GM21447 (cell line): Measurements from ENCODE around the gene PUDP.
A peak's percentile ranks its signal among the peaks of the same experiment; 100 is the strongest.
"Not testable (repeated sequence)": the region's sequence is repeated elsewhere in the genome, so short reads cannot be mapped to it uniquely, and the experiment has no call there.

Source experiments
- ATAC-seq: cut with Tn5 transposase; IDR thresholded peaks from one replicate; pipeline ENCODE4 v1.9.1; 2021; ENCODE audit not compliant: unreplicated experiment

PUDP gene

DNA sequence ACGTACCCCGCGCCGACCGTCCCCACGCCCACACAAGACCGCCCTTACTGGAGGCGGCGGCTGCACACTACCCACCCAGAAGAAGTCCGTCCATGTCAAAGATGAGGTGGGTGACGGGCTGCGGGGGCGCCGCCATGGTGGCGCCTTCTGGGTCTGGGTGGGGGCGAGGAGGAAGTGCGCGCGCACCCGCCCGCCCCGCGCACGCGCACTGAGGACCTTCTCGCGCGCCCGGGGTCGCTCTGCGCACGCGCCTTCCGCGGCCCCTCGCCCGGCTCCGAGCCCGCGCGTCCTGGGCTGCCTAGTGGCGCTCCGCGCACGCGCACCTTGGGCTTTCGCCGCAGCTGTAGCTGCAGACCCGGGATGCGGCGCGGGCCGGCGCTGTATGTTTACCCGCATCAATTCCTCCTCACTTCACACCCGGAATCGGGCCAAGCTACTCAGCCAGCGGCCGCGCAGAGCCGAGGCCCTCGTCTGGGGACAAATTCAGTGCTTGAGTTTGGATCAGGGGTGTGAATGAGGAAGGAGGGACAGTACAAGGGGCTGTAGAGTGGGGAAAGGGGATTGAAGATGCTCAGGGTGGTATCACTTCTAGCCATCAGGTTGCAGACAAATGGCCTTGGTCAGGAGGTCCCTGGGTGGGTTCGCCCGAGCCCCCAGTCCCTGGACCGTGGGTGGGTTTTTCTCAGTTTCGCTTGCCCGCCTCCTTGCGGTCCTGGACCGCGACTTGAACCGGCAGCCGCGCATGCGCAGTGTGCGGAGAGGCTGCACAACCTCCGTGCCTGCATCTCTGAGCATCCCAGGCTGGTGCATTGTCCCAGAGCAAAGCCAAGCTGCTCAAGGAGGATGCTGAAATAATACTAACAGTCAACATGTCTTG is at the start of gene PUDP:
PUDP (minus strand) TSS at position 176 of the 877 bp plus-strand sequence; CDS start at position 136, 40 bp downstream.
- peak; percentile 73 for ATAC-seq

DNA sequence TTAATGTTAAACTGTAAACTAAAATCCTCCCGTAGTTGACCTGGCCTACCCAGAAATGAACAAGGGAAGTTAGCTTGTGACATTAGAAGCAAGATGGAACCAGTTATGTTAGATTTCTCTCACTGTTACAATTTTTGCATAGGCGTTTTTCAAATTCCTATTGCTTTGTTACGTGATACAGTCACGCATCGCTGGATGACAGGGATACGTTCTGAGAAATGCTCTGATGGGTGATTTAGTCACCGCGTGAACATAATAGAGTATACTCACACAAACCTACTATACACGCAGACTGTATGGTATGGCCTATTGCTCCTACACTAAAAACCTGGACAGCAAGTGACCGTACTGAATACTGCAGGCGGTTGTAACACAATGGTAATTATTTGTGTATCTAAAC is 46.7 kb upstream of the PUDP start:
- ATAC-seq, result no peak

DNA sequence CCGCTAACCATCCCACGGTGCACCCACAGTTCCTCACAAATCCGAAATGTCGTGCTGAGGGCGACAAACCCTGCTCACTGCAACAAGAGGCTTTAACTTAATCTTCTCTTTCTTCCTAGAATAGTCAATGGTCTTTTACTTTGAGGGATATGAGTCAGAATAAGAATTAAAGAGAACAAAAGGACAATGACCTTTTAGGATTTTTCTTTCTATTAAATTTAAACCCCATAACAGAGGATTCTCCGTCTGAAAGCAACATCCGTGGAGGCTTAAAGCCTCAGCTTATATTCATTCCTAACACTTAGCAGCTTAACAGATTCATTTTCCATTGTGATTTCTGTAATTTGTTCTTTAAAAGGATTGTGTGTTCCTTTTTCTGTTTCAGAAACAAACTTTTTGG is 44.9 kb upstream of the PUDP start:
- no peak for ATAC-seq

DNA sequence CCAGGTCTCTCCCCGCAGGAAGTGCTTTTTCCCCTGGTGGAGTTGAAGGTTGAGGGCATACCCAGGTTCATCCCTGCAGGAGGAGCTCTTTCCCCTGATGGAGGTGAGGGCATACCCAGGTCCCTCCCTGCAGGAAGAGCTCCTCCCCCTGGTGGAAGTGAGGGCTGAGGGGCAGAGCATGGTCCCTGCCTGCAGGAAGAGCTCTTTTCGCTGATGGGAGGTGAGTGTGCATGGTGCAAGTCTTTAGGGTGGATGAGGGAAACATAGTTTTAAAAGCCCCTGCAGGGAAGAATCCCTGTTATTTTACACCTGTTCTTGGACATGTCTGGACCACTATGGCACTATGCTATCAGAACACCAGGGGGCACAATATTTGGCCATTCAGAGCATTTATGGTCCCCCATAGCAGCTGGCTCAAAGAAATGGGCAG is 43.7 kb upstream of the PUDP start:
- ATAC-seq, result no peak

DNA sequence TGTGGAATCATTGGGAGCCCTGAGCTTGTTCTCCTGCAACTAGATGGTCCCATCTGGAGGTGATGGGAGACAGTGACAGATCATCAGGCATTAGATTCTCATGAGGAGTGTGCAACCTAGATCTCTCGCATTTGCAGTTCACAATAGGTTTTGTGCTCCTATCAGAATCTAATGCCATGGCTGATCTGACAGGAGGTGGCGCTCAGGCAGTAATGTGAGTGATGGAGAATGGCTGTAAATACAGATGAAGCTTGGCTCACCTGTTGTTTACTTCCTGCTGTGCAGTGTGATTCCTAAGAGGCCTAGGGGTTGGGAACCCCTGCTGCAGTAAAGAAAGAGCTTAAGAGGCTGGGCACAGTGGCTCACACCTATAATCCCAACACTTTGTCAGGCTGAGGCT is 42.2 kb upstream of the PUDP start:
- no peak for ATAC-seq

DNA sequence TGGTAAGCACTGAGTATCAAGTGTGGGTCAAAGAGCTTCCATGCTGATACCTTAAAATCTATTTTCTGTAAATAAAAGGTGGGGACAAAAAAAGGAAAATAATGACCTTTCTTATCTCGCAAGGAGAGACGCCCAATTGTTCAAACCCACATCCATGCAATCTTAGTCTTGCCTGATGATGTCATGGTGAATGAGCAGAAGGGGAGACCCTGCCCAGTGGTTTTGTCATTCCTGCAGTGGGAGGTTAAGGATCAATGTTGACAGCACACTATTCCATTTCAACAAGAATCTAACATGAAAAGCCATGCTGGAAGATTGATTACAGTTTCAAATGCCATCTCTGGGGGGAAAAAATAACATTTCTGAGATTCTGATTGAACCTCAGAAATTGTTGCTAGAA is 40.7 kb upstream of the PUDP start:
- no peak for ATAC-seq

DNA sequence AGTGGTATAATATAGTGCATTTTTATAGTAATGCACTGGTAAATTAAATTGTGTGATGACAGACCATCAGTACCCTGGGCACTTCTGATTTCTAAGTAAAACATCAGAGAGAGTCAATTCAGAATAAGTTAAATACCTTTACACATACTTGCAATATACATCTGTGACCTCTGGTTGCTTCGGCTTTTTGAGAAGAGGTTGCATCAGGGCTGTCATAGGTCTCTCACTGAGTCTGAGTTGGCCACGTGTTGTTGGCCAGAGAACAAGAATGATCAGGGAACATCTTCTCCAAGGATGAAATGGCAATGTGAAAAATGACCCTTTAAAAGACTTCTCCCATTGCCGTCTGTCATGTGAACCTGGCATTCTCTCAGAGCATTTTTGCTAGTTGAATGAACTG is 36.9 kb upstream of the PUDP start:
- ATAC-seq, result no peak

DNA sequence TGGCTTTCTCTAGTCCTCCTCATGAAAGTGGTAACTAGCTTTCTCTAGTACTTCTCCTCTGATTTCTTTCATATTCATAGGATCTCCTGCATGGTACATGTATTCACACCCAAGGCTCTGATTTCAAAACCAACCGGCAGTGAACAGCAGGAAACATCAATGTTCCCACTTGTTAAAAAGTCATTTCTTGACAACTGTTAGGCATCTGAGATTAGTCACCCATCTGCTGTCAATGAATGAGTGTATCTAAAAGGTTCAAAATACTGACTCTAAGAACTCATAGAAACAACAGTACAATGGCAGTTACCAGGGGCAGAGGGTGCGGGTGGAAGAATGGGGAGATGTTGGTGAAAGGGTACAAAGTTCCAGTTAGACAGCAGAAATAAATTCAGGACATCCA is 31.5 kb upstream of the PUDP start:
- no peak for ATAC-seq

DNA sequence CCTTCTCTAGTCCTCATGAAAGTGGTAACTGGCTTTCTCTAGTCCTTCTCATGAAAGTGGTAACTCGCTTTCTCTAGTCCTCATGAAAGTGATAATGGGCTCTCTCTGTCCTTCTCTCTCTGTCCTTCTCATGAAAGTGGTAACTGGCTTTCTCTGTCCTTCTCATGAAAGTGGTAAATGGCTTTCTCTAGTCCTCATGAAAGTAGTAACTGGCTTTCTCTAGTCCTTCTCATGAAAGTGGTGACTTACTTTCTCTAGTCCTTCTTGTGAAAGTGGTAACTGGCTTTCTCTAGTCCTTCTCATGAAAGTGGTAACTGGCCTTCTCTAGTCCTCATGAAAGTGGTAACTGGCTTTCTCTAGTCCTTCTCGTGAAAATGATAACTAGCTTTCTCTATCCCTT is 30.9 kb upstream of the PUDP start:
- not testable (repeated sequence) for ATAC-seq

DNA sequence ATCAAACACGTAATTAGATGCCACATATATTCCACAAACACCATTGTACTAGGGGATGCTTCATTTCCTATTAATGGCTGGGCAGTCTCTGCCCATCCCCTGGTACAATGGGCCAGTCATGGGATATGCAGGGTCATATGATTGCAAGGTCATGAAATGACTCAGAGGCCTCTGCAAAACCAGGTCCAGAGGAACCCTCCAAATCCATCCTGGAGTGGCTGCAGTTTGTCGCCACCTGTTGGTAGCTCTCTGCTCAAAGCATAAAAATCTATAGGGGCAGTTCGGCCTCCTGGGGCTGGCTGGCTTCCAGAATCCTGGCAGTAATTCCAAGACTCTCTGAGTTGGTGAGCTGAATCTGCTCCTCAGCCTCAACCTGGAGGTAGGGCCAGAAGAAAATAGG is 22.9 kb upstream of the PUDP start:
- no peak for ATAC-seq

DNA sequence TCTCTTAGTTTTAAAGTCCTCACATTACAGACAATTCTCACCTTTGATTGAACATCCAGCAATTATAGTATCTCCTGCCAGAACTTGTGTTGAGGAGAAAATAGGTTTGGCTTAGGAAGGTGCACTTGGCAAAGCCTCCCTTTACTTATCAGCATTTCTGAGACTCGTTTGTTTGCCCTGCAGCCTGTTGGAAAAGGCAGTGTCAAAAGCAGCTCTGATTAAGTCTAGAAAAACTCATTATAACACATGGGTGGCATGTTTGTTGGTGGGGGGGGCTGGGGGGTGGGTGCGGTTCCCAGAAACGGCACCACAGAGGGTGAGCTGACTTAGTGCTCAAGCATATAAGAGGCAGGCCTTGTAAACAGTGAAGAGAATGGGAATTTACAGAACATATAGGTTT is 21.7 kb upstream of the PUDP start:
- ATAC-seq, result no peak

DNA sequence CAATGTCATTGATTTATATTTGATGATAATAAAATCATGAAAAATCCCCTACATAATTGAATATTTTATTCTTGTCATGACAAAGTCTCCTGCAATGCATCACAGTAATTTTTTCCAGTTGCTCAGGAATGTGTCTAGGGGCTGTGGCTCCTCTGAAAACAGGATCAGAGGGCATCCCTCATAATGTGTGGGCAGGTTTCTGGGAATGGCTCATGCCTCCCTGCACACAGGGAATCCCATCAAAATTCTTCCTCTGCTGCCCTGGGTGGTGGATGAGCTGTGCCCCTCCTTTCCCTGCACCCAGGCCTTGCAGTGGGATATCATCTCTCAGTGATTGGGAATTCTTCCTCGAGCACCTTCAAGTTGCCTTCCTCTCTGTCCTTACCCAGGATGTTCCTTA is 20.4 kb upstream of the PUDP start:
- ATAC-seq, result no peak

DNA sequence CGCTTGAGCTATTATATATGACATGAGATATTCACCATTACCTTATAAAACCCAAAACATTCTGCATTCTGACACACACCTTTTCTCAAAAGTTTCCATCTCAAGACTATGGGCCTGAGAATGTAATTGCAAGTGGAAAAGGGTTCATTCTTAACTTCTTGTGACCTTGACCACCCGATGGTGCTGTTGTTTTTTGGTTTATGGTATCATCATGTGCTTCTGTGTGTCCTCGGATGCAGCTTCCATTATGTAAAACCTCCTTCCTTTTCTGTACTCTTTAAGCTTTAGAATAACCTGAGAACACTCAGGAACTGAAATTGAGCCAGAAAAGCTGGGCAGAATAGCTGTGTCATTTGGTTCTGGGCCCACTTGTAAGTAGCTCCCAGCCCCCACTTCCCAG is 16.2 kb upstream of the PUDP start:
- no peak for ATAC-seq

DNA sequence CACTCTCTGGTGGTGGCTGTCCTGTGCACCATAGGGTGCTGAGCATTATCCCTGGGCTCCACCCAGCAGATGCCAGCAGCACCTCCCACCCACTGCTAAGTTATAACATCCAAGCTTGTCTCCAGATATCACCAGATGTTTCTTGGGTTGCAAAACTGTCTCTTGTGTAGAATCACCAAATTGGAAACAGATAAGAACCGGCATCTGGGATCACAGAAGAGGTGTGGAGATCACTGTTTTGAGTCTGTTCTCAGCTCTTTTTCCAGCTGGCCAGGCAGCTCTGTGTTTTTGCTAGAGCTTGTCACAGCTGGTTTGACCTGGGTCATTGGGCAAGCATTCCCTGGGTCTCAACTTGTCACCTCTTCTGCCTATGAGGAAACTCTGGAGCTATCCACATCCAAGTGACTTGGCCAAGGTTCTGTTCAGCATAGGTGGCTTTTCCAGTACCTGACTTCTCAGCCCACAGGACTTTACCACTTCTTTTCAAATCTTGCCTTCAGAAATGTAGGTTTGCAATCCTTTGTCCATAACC is 15.3 kb upstream of the PUDP start:
- ATAC-seq, result no peak

DNA sequence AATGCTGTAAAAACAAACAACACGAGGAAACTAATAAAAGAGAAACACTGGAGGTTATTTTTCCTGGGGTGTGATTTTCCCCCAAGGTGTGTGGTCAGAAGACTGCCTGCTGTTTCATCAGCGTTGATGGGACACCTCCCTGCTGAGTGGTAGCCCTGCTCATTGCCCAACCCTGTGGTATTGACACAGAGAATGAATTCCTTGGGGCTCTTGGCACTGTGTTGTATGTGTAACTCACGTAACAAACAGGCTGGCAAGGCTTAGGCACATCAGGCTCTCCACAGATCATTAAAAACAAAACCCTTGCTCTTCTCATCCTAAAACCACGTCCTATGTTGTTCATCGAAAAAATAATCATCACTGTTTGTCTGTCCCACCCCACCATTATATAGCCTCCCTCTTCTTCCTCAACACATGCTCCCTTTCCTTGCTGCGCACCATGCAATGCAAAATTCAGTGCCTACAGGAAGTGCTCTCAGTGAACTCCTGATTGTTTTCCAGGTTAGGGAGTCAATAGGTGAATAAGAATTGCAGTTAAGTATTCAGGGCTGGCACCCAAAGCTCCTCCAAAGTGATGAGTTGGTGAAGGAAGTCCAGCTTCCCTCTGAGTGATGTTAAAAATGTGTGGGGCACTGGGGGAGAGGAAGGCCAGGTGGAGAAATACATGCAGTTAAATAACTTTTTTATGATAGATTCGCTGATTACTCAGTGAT is 11.4 kb upstream of the PUDP start:
- ATAC-seq, result no peak

DNA sequence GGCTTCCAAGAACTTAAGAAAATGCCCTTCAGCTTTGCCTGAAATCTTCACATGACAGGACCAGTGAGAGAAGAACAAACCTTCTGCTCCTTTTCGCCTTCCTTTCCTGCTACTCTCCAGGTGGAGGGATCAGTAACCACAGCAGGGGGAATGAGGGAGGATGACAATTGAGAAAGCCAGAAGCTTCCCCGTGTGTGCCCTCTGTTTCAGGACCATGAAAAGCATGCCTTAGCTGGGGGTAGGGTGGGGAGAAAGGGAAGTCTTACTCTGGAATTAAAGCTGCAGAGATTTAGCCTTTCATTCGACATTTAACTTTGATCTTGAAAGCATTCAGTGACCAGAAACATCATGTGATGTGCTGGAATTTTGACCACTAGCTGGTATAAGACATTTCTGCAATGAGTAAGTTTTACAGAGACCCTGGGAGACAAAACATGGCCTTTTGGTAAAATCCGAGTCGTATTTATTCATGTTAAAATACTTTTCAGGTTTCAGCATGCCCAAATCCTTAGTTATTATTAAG is 10.6 kb upstream of the PUDP start:
- no peak for ATAC-seq

DNA sequence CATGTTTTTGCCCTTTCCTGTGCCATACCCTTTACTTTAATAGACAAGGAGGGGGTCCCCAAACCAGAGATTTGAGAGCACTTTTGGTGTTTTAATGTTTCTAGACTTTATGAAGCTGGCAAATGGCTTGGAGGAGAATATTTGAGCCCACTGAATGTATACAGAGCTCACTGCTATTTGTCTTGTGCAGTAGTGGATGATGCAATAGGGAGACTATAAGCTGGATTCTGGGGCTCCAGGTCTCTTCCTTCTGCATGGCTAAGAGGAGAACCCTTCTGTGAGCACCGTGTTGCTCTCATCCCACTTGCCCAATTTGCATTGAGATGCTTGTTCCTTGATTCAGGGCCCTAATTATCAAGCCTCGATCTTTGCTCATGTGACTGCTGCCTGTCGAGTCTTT is 8.9 kb upstream of the PUDP start:
- ATAC-seq, result no peak

DNA sequence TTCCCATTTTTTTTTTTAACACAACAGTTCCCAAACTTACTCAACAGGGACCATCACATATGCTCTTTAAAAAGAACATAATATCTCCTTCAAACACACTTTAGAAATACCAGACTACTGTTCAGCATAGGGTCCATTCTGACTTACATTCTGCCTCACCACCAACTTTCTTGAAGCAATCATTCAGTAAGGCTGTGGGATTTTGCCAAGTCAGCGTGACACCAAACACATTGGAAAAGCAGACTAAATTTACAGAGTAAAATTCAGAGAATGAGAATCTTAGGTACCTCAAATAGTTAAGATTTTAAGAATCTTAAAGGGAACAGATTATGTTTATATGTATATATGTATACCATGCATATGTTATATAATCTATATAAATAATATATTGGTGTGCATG is 7.2 kb upstream of the PUDP start:
- no peak for ATAC-seq

DNA sequence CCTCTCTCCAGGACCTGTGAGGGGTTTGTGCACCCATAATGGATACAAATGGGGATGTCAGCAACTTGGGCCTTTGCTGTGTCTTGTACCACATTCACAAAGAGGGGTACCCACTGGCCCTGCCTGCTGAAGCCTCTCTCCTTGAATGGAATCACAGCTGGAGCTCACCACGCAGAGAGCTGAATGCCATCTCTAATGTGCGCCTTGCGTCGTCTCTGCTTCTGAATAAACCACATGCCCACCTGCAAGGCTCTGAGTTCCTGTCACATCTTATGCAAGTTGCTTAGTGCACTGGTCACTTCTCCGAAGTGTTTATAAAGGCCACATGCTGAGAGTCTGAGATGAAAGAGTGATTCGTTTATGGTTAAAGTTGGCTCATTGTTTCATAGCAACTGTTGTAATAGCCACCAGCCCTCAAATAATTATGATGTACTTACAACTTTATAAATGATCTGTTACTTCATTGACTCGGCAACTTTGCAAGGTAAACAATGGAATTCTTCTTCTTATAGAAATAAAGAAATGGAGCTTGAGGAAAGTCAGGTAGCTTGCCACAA is 6.2 kb upstream of the PUDP start:
- ATAC-seq, result no peak

DNA sequence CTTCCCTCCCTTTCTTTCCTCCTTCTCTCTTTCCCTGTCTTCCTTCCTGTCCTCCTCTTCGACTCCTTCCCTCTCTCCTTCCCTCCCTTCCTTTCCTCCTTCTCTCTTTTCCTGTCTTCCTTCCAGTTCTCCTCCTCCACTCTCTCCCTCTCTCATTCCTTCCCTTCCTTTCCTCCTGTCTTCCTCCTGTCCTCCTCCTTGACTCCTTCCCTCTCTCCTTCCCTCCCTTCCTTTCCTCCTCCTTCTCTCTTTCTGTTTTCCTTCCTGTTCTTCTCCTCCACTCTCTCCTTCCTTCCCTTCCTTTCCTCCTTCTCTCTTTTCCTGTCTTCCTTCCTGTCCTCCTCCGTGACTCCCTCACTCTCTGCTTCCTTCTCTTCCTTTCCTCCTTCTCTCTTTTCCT is 5.3 kb upstream of the PUDP start:
- no peak for ATAC-seq

DNA sequence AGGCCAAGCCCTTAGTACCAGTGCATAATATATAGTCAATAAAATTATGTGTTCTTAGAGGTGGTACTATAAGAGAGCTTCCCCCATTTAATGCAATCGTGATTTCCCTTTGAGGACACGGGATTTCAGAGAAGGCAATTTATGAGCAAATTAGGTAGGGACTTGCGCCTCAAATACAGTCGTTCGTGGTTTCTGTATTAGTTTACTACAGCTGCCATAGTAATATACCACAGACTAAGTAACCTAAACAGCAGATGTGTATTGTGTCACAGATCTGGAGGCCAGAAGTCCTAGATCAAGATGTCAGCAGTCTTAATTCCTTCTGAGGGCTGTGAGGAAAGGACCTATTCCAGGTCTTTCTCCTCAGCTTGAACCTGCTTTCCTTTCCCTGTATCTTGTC is 1.5 kb upstream of the PUDP start:
- ATAC-seq, result no peak
